Smooth muscle cell (in vitro differentiated cells): ENCODE measurements around the gene ST3GAL5. TPM values are rescaled to one million over a fixed set of nuclear protein-coding genes. Genes with fewer than 3 reads are reported as not detected.
"Not testable (repeated sequence)": the region's sequence is repeated elsewhere in the genome, so short reads cannot be mapped to it uniquely, and the experiment has no call there.

ENCODE experiments used
- DNase-seq: peaks from one replicate; lab custom pipeline; 2025; ENCODE audit not compliant: unreplicated experiment; lab: John Stamatoyannopoulos, UW
- H2AFZ ChIP-seq: fragments of 200-600 bp; sonication (generic); 2 replicates; pipeline ENCODE4 v1.6.0; 2016; ENCODE audit warnings: antibody characterized with exemption, low read depth, mild to moderate bottlenecking
- H3F3A ChIP-seq: fragments of 200-600 bp; sonication (generic); 2 replicates; pipeline ENCODE4 v1.6.0; 2017; ENCODE audit warnings: antibody characterized with exemption, low read depth
- H3K27ac ChIP-seq: fragments of 200-600 bp; sonication (generic); 2 replicates; pipeline ENCODE4 v1.5.1; 2016; ENCODE audit warnings: low read depth, mild to moderate bottlenecking
- H3K27me3 ChIP-seq: fragments of 200-600 bp; sonication (generic); 2 replicates; pipeline ENCODE4 v1.6.1; 2016; ENCODE audit warnings: low read depth, mild to moderate bottlenecking
- H3K36me3 ChIP-seq: fragments of 200-600 bp; sonication (generic); 2 replicates; pipeline ENCODE4 v1.5.1; 2016; ENCODE audit warnings: low read depth
- H3K4me1 ChIP-seq: fragments of 200-600 bp; sonication (generic); 2 replicates; pipeline ENCODE4 v1.5.1; 2016; ENCODE audit warnings: low read depth
- H3K4me2 ChIP-seq: fragments of 200-600 bp; sonication (generic); 2 replicates; pipeline ENCODE4 v1.6.0; 2016; ENCODE audit warnings: mild to moderate bottlenecking
- H3K4me3 ChIP-seq: fragments of 200-600 bp; sonication (generic); 2 replicates; pipeline ENCODE4 v1.5.1; 2016; ENCODE audit warnings: mild to moderate bottlenecking
- H3K79me2 ChIP-seq: fragments of 200-600 bp; sonication (generic); 2 replicates; pipeline ENCODE4 v1.6.0; 2016; ENCODE audit warnings: low read depth, mild to moderate bottlenecking
- H3K9ac ChIP-seq: fragments of 200-600 bp; sonication (generic); 2 replicates; pipeline ENCODE4 v1.6.0; 2016; ENCODE audit warnings: low read depth
- H3K9me3 ChIP-seq: fragments of 200-600 bp; sonication (generic); replicated peaks from 2 replicates; pipeline ENCODE4 v1.5.1; 2016; ENCODE audit warnings: low read depth
- H4K20me1 ChIP-seq: fragments of 200-600 bp; sonication (generic); 2 replicates; pipeline ENCODE4 v1.6.0; 2016; ENCODE audit warnings: low read depth
- WGBS: methylation state at CpG from one replicate; pipeline ENCODE4 v1.1.7; 2016; ENCODE audit warnings: low lambda C conversion rate; 5-methylcytosine and 5-hydroxymethylcytosine counted together
- polyA plus RNA-seq: library from polyadenylated mRNA; unstranded; fragments of >200 nt; fragmentation: Nextera tagmentation; extraction: Ambion mirVana; gene quantifications from 2 replicates; pipeline ENCODE4 v1.2.1, GENCODE V29; 2016
- total RNA-seq: library from RNA; depleted of rRNA; stranded (reverse); fragments of >200 nt; gene quantifications from 2 replicates; pipeline ENCODE4 v1.2.3, GENCODE V29; 2014
- TF ChIP-seq, protein P1 (sequence below): fragments of 200-600 bp; sonication (generic); IDR thresholded peaks from 2 replicates; pipeline ENCODE4 v1.5.1; 2017; ENCODE audit warnings: borderline replicate concordance, mild to moderate bottlenecking, antibody characterized with exemption; ENCODE audit not compliant: insufficient read depth, poor library complexity, severe bottlenecking

The ST3GAL5 gene
- total and polyA plus RNA-seq, 2 experiments from 2014 or later, result 10.9 to 26.4 TPM

DNA sequence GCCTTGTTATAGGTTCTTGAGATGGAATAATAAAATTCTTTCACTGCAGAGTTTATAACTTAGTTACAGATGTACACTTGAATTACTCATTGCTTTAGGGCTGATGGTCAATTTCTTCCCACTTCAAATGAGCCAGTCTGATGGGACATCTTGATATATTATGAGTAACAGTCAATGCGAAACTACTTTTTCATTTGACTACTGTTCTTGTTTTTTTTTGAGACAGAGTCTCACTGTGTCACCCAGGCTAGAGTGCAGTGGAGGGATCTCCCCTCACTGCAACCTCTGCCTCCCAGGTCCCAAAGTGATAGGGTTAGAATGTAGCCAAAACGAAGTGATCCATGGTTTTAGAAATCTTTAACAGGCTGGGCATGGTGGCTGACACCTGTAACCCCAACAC is 57.1 kb downstream of the ST3GAL5 start:
- Histone ChIP-seq H3K27ac (no peak overlapping the region), H3K4me2 (no peak overlapping the region), H3K79me2 (no peaks in the 10 kb centered on the region), H3K4me1 (no peaks in the 10 kb centered on the region), H2AFZ (no peak overlapping the region), H3K27me3 (no peaks in the 10 kb centered on the region), H3K36me3 (no peaks in the 10 kb centered on the region), H3K9ac (no peak overlapping the region), H3K9me3 (no peaks in the 10 kb centered on the region), H4K20me1 (no peaks in the 10 kb centered on the region), H3F3A (no peaks in the 10 kb centered on the region), H3K4me3 (no peak overlapping the region)
- DNase-seq, result no peak
- 85% methylated on average over 2 of the region's 2 CpGs for WGBS
- TF ChIP-seq, protein P1, sequence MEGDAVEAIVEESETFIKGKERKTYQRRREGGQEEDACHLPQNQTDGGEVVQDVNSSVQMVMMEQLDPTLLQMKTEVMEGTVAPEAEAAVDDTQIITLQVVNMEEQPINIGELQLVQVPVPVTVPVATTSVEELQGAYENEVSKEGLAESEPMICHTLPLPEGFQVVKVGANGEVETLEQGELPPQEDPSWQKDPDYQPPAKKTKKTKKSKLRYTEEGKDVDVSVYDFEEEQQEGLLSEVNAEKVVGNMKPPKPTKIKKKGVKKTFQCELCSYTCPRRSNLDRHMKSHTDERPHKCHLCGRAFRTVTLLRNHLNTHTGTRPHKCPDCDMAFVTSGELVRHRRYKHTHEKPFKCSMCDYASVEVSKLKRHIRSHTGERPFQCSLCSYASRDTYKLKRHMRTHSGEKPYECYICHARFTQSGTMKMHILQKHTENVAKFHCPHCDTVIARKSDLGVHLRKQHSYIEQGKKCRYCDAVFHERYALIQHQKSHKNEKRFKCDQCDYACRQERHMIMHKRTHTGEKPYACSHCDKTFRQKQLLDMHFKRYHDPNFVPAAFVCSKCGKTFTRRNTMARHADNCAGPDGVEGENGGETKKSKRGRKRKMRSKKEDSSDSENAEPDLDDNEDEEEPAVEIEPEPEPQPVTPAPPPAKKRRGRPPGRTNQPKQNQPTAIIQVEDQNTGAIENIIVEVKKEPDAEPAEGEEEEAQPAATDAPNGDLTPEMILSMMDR, result no peak

DNA sequence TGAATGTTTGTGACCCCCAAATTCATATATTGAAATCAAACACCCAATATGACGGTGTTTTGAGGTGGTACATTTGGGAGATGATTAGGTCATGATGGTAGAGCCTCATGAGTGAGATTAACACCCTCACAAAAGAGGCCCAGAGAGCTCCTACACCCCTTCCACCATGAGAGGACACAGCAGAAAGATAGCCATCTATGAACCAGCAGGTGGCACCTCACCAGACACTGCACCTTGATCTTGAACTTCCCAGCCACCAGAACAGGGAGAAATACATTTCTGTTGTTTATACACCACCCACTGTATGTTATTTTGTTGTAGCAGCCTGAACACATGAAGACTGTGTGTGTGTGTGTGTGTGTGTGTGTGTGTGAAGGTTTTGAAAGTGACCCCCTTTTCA is 58.1 kb downstream of the ST3GAL5 start:
- Histone ChIP-seq H3K9me3 (no peaks in the 10 kb centered on the region), H3K4me3 (no peak overlapping the region), H2AFZ (no peak overlapping the region), H3K4me2 (no peak overlapping the region), H3K9ac (no peak overlapping the region), H3K27ac (no peak overlapping the region), H3K36me3 (no peaks in the 10 kb centered on the region), H3K79me2 (no peaks in the 10 kb centered on the region), H3K27me3 (no peaks in the 10 kb centered on the region), H4K20me1 (no peaks in the 10 kb centered on the region), H3K4me1 (no peaks in the 10 kb centered on the region), H3F3A (no peaks in the 10 kb centered on the region)
- DNase-seq, result no peak
- TF ChIP-seq, protein P1, result no peak
- 94% methylated on average over 1 of the region's 1 CpG for WGBS

DNA sequence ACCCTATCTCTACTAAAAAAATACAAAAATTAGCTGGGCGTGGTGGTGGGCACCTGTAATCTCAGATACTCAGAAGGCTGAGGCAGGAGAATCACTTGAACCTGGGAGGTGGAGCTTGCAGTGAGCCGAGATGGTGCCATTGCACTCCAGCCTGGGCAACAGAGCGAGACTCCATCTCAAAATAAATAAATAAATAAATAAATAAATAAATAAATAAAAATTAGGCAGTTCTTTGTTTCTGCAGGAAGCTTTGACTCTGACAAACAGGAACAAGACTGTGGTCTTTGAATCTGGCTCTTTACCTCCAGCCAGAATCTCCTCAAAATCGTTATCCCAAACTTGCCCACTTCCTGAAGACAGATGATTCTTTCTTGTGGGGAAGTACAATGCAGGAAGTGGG is 59.4 kb downstream of the ST3GAL5 start:
- H3K36me3 ChIP-seq, H3K4me3 ChIP-seq, DNase-seq, H3F3A ChIP-seq, H4K20me1 ChIP-seq, H3K9me3 ChIP-seq, H3K4me2 ChIP-seq, H3K27ac ChIP-seq, H3K9ac ChIP-seq, H2AFZ ChIP-seq, H3K4me1 ChIP-seq, H3K79me2 ChIP-seq: not testable (repeated sequence)
- peaks cover 11% of the 10 kb centered on the region for H3K27me3 ChIP-seq
- WGBS, result 97% methylated on average over 4 of the region's 4 CpGs

DNA sequence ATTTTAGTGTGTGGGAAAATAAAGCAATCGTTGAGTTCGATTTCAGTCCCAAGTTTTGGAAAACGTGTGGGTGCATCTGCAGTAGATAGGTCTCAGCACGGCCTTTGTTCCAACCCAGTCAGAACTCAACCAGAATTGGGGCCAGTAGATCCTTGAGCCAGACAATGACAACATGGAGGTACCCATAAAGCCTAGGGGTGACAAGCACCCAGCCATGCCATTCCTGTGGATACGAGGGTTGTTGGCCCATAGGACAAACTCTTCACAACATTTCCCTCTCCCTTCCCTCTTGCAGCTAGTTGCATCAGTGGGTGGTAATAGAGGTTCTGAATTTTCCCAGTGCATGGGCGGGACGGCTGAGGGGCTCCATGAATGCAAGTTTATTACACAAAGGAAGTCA is 60.1 kb downstream of the ST3GAL5 start:
- TF ChIP-seq, protein P1, result no peak
- Histone ChIP-seq H3K79me2 (no peaks in the 10 kb centered on the region), H3F3A (no peaks in the 10 kb centered on the region), H3K27me3 (peaks cover 13% of the 10 kb centered on the region), H4K20me1 (no peaks in the 10 kb centered on the region), H3K4me3 (no peak overlapping the region), H3K36me3 (no peaks in the 10 kb centered on the region), H3K9ac (no peak overlapping the region), H3K9me3 (no peaks in the 10 kb centered on the region), H3K4me2 (no peak overlapping the region), H3K4me1 (no peaks in the 10 kb centered on the region), H2AFZ (no peak overlapping the region), H3K27ac (no peak overlapping the region)
- DNase-seq, result no peak
- 80% methylated on average over 7 of the region's 7 CpGs for WGBS
